Keratinocyte (primary cell): ENCODE results near the gene HIC2. TPM values are rescaled to one million over a fixed set of nuclear protein-coding genes. Genes with fewer than 3 reads are reported as not detected.
"Not testable (repeated sequence)": the region's sequence is repeated elsewhere in the genome, so short reads cannot be mapped to it uniquely, and the experiment has no call there.

Experiments
- DNase-seq: peaks from one replicate; pipeline ENCODE4 v3.0.0-alpha.2; 2011; ENCODE audit warnings: low read depth, missing footprints, low spot score
- FAIRE-seq: peaks from 2 replicates; lab custom pipeline; 2011; peaks lifted over from hg19 to GRCh38; lab: Jason Lieb, UNC
- H2AFZ ChIP-seq: 2 replicates; pipeline ENCODE4 v1.6.0; 2012; ENCODE audit warnings: low read length, control low read depth, inconsistent platforms; ENCODE audit not compliant: control insufficient read depth
- H3K27ac ChIP-seq: 2 replicates; pipeline ENCODE4 v1.5.1; 2011; ENCODE audit warnings: low read length; ENCODE audit not compliant: control insufficient read depth, insufficient read depth
- H3K27me3 ChIP-seq: 3 replicates; pipeline ENCODE4 v1.6.0; 2011; ENCODE audit warnings: low read length; ENCODE audit not compliant: control insufficient read depth, insufficient read depth; ENCODE audit errors: extremely low read depth
- H3K36me3 ChIP-seq, 2 experiments: 2 replicates in 1 of 2; 3 replicates in 1 of 2; pipeline ENCODE4 v1.5.1; 2011; ENCODE audit warnings: low read length in 2 of 2, mild to moderate bottlenecking in 1 of 2; ENCODE audit not compliant: control insufficient read depth in 2 of 2, insufficient read depth in 2 of 2; ENCODE audit errors: extremely low read depth in 1 of 2
- H3K4me1 ChIP-seq: 3 replicates; pipeline ENCODE4 v1.5.1; 2011; ENCODE audit warnings: low read length; ENCODE audit not compliant: control insufficient read depth, insufficient read depth; ENCODE audit errors: extremely low read depth
- H3K4me2 ChIP-seq: 3 replicates; pipeline ENCODE4 v1.6.0; 2011; ENCODE audit warnings: low read depth, low read length; ENCODE audit not compliant: control insufficient read depth, insufficient read depth; ENCODE audit errors: extremely low read depth
- H3K4me3 ChIP-seq, 3 experiments: fragments of 200-600 bp in 1 of 3; sonication (generic) in 1 of 3; 2 replicates in 2 of 3; 3 replicates in 1 of 3; pipeline ENCODE4 v1.5.1; 2011 to 2016; ENCODE audit warnings: low read length in 3 of 3, mild to moderate bottlenecking in 3 of 3, control low read depth in 2 of 3, inconsistent platforms in 1 of 3, low read depth in 1 of 3, mixed read lengths in 1 of 3, mixed run types in 1 of 3, moderate library complexity in 1 of 3; ENCODE audit not compliant: control insufficient read depth in 2 of 3, insufficient read depth in 2 of 3; ENCODE audit errors: extremely low read depth in 1 of 3
- H3K79me2 ChIP-seq: 2 replicates; pipeline ENCODE4 v1.6.0; 2012; ENCODE audit warnings: low read length; ENCODE audit not compliant: control insufficient read depth, insufficient read depth
- H3K9ac ChIP-seq: 3 replicates; pipeline ENCODE4 v1.6.0; 2011; ENCODE audit warnings: low read length; ENCODE audit not compliant: control insufficient read depth, insufficient read depth; ENCODE audit errors: extremely low read depth
- H3K9me1 ChIP-seq: 3 replicates; pipeline ENCODE4 v1.6.0; 2011; ENCODE audit warnings: low read length; ENCODE audit not compliant: control insufficient read depth, insufficient read depth; ENCODE audit errors: extremely low read depth
- H3K9me3 ChIP-seq: 2 replicates; pipeline ENCODE4 v1.5.1; 2012; ENCODE audit warnings: low read depth, low read length; ENCODE audit not compliant: control insufficient read depth
- H4K20me1 ChIP-seq: 3 replicates; pipeline ENCODE4 v1.6.0; 2011; ENCODE audit warnings: low read length; ENCODE audit not compliant: control insufficient read depth, insufficient read depth; ENCODE audit errors: extremely low read depth
- EZH2 ChIP-seq: IDR thresholded peaks from one replicate; pipeline ENCODE4 v1.6.1; 2012; ENCODE audit warnings: inconsistent platforms, mild to moderate bottlenecking, low read length, moderate library complexity
- dilution Hi-C: fragments of 300-500 bp; cut with MboI; formaldehyde crosslinking; loops from one replicate; pipeline ENCODE4 v1.7.0; 2020; ENCODE audit warnings: low sequenced_read_pairs; ENCODE audit not compliant: extremely low pct_ligation_motif_present
- polyA plus RNA-seq, 5 experiments: library from polyadenylated mRNA; depleted of rRNA in 3 of 5; stranded (reverse) in 3 of 5; stranded (forward) in 1 of 5; unstranded in 1 of 5; fragments of >200 nt; gene quantifications; 1 replicate in 1 of 5; 2 replicates in 3 of 5; 3 replicates in 1 of 5; pipeline versions ENCODE4 v1.2.1 to v1.2.3, GENCODE V29; 2011 to 2012; ENCODE audit warnings: missing spikeins in 2 of 5, low read depth in 1 of 5, low replicate concordance in 1 of 5
- TF ChIP-seq, protein P1 (sequence below), 3 experiments: IDR thresholded peaks in 1 of 3; conservative IDR thresholded peaks in 1 of 3; optimal IDR thresholded peaks in 1 of 3; 2 replicates in 2 of 3; 3 replicates in 1 of 3; pipeline versions ENCODE3 to v1.5.1; 2011; ENCODE audit warnings: low read length in 3 of 3, mild to moderate bottlenecking in 3 of 3, moderate library complexity in 2 of 3, control low read depth in 1 of 3, inconsistent platforms in 1 of 3; ENCODE audit not compliant: insufficient read depth in 2 of 3; ENCODE audit errors: extremely low read depth in 1 of 3

Gene HIC2
- polyA plus RNA-seq, 1 donor (not counting 4 experiments of a cell fraction or from before 2014, with no cell fraction given): 1.2 TPM

DNA sequence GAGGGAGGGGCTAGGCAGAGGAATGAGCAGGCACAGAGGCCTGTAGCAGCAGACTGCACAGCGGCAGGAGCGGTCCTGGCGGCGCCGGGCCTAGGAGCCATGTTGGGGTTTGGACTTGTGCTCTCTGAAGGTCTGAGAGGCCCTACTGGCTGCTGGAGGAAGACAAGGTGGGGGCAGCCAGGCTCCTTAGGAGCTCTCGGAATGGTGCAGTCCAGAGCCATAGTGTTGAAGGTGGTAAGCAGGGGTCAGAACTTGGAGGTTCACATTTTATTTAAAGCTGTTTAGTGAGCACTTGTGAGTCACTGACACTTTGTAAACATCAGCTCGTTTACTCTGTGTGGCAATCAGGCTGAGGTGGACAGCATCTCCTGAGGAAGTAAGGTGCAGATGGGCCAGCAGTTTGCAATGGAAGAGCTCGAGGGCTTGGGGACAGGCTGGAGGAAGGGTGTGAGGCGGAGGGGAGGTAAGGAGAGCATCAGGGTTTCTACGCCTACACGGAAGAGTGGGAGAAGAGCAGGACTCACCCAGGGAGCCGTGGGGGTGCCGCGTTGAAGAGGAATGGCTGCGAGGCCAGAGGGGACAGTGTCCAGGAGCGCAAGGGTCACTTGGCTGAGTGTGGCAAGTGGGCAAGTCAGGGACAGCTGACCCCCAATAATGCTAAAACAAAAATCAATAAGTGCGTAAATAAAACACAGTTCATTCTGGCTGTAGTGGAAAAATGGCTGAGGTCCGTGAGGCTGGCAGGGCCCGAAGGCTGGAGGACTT is 40.0 kb downstream of the HIC2 start:
- FAIRE-seq (no peak), DNase-seq (no peak)
- dilution Hi-C loops: no loop called here
- Histone ChIP-seq H3K9me1 (no peaks in the 10 kb centered on the region), H3K27me3 (no peaks in the 10 kb centered on the region), H3K4me1 (no peaks in the 10 kb centered on the region), H3K79me2 (no peaks in the 10 kb centered on the region), H3K4me3 (no peak overlapping the region), H3K27ac (no peak overlapping the region), H4K20me1 (no peaks in the 10 kb centered on the region), H3K4me2 (no peak overlapping the region), H3K9ac (no peak overlapping the region), H3K36me3 (no peaks in the 10 kb centered on the region), H3K9me3 (no peaks in the 10 kb centered on the region), H2AFZ (no peak overlapping the region)
- TF ChIP-seq EZH2: no peak
- TF ChIP-seq, protein P1, sequence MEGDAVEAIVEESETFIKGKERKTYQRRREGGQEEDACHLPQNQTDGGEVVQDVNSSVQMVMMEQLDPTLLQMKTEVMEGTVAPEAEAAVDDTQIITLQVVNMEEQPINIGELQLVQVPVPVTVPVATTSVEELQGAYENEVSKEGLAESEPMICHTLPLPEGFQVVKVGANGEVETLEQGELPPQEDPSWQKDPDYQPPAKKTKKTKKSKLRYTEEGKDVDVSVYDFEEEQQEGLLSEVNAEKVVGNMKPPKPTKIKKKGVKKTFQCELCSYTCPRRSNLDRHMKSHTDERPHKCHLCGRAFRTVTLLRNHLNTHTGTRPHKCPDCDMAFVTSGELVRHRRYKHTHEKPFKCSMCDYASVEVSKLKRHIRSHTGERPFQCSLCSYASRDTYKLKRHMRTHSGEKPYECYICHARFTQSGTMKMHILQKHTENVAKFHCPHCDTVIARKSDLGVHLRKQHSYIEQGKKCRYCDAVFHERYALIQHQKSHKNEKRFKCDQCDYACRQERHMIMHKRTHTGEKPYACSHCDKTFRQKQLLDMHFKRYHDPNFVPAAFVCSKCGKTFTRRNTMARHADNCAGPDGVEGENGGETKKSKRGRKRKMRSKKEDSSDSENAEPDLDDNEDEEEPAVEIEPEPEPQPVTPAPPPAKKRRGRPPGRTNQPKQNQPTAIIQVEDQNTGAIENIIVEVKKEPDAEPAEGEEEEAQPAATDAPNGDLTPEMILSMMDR (optimal IDR thresholded peaks at IDR 0.05 in 1 of 3, IDR thresholded peaks at IDR 0.05 in 1 of 3, conservative IDR thresholded peaks at IDR 0.05 in 1 of 3; ENCODE audit: extremely low read depth in 1 of 3, insufficient read depth in 2 of 3, low read length in 3 of 3): no peak

DNA sequence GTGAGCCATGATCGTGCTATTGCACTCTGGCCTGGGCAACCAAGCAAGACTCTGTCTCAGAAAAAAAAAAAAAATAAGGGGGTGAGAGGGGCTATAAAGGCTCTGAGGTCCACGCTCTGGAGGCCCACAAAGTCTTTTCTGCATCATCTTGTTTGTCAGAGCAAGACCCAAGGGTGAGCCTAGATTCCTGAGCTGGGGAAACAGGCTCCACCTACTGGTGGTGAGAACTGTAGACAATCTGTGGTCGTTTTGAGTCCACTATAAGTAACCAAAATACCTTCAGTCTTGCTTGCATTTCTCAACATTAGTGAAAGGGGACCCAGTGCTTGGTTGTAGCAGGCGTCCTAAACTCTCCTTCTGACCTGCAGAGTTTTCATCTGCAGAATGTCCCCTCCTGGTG is 45.5 kb downstream of the HIC2 start:
- H3K9me3 ChIP-seq, H3K4me3 ChIP-seq, H3K9ac ChIP-seq, H3K79me2 ChIP-seq, H3K36me3 ChIP-seq, H3K27ac ChIP-seq, H3K9me1 ChIP-seq, H3K4me2 ChIP-seq, H2AFZ ChIP-seq, H3K4me1 ChIP-seq, dilution Hi-C loops, DNase-seq, H3K27me3 ChIP-seq, FAIRE-seq, H4K20me1 ChIP-seq: not testable (repeated sequence)

DNA sequence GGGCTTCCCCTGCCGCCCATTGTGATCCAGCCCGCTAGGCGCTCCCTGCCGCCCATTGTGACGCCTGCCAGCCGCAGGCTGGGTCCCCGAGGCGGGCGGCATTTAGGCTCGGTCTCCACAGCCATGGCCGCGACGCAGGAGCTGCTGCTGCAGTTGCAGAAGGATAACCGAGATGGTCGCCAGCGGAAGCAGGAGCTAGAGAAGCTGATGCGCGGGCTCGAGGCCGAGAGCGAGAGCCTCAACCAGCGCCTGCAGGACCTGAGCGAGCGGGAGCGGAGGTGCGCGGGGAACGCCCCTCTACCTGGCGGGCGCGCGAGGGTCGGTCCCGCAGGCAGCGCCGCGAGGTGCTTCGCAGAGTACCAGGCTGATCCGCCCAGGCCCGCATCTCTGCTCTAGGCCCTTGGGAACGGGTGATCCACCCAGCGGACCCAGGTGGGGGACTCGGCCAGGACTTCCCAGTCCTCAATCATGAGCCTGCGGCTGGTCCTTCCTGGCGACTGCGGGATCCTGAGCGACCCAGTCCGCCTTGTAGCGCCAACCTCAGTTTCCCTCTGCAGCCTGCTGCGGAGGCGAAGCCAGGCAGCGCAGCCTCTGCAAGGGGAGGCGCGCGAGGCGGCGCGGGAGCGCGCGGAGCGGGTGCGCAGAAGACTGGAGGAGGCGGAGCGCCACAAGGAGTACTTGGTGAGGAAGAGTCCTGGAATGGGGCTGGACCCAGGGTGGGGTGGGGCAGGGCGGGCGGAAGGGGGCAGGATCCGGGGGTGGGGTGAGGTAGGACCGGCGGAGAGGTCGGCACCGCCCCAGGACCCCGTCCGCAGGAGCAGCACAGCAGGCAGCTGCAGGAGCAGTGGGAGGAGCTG is 50.4 kb downstream of the HIC2 start, which contains the start of gene TMEM191C:
Gene TMEM191C, plus strand, starts transcription at position 51 of the 857 bp plus-strand sequence. Its CDS starts 73 bp downstream, at position 124.
- H3K79me2 ChIP-seq, H3K9me1 ChIP-seq, H3K4me1 ChIP-seq, H3K9ac ChIP-seq, dilution Hi-C loops, H2AFZ ChIP-seq, H3K4me2 ChIP-seq, H3K4me3 ChIP-seq, H3K27ac ChIP-seq, H3K36me3 ChIP-seq, DNase-seq, FAIRE-seq, H4K20me1 ChIP-seq, H3K9me3 ChIP-seq, H3K27me3 ChIP-seq: not testable (repeated sequence)

DNA sequence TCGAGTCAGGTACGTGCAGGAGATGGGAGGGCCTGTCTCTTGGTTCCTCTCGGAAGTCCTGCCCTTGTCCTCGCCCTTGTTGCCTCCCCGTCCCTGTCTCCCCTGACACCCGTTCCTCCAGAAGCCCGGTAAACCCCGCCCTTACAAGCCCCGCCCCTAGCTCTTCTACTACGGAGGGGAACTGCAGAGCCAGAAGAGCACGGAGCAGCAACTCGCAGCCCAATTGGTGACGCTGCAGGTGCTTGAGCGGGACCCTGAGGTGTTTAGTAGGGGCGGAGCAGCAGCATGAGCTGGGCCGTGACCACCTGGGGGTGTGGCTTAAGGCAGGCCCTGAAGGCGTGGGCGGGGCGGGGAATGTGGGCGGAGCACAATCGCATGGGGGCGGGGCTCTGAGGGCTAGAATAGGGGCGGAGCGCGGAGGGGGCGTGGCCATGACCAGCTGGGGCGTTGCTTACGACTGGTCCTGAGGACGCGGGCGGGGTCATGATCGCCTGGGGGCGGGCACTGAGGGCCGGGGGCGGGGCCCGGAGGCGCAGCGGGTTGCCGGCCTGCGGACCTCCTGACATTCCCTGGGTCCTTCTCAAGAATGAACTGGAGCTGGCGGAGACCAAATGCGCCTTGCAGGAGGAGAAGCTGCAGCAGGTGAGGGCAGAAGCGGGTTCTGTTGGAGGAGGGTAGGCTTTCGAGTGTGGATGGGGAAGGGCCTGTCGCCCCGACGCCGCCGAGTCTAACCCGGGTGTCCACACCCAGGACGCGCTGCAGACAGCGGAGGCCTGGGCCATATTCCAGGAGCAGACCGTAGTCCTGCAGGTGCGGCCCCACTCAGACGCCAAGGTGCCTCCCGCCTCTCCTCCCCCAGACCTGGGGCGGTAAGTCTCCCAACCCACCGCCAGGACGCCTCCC is 51.3 kb downstream of the HIC2 start:
- H3K36me3 ChIP-seq, H3K4me3 ChIP-seq, H3K27me3 ChIP-seq, dilution Hi-C loops, H3K9ac ChIP-seq, H4K20me1 ChIP-seq, H3K9me3 ChIP-seq, H3K9me1 ChIP-seq, H3K27ac ChIP-seq, H3K4me1 ChIP-seq, H3K4me2 ChIP-seq, H2AFZ ChIP-seq, FAIRE-seq, H3K79me2 ChIP-seq: not testable (repeated sequence)
- peak; percentile 77 for DNase-seq
